OCI-LY3 (cell line): ENCODE measurements around the gene TGM5.

Experiments
- EZH2phosphoT487 ChIP-seq: fragments of 200-600 bp; shearing (Covaris generic); IDR thresholded peaks from 2 replicates; pipeline ENCODE4 v1.6.1; 2018; ENCODE audit warnings: antibody characterized with exemption, mixed run types, low read depth
- TF ChIP-seq, protein P1 (sequence below): fragments of 200-600, 300-600 bp; sonication (generic); IDR thresholded peaks from 2 replicates; pipeline ENCODE4 v1.5.1; 2014; ENCODE audit warnings: antibody characterized with exemption, low read length, low read depth

DNA sequence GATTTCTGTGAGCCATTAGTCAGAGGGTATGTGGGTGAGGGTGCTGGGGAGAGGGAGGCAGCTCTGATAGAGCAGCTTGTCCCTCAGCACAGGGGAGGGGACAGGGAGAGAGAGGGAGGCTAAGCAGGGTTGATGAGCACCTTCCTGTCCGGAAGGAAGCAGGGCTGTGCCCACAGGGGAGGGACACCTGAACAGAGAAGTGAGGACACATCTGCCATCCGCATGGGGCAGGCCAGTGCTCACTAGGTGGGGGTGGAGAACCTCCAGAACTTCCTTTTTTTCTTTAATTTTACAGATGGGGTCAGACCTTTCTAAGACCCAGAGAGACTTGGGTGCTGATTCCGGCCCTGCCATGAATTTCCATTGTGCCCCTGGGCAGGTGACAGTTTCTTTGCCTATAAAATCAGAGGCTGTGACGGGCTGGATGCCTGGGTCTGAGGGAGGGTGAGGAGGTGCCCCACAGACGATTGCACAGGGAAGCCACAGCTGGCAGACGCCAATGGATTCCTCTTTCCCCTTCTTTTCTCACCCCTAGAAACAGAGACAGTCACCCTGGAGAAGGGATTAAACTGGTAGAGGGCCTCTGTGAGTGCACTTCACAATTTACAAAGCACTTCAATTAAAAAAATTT is 4.1 kb upstream of the TGM5 start:
- TF ChIP-seq, protein P1, sequence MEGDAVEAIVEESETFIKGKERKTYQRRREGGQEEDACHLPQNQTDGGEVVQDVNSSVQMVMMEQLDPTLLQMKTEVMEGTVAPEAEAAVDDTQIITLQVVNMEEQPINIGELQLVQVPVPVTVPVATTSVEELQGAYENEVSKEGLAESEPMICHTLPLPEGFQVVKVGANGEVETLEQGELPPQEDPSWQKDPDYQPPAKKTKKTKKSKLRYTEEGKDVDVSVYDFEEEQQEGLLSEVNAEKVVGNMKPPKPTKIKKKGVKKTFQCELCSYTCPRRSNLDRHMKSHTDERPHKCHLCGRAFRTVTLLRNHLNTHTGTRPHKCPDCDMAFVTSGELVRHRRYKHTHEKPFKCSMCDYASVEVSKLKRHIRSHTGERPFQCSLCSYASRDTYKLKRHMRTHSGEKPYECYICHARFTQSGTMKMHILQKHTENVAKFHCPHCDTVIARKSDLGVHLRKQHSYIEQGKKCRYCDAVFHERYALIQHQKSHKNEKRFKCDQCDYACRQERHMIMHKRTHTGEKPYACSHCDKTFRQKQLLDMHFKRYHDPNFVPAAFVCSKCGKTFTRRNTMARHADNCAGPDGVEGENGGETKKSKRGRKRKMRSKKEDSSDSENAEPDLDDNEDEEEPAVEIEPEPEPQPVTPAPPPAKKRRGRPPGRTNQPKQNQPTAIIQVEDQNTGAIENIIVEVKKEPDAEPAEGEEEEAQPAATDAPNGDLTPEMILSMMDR: no peak
- TF ChIP-seq EZH2phosphoT487: no peak
